Left lung (tissue), 10 donors: ENCODE results near the gene NCOA1. TPM values are rescaled to one million over a fixed set of nuclear protein-coding genes. Genes with fewer than 3 reads are reported as not detected.
"Not testable (repeated sequence)": the region's sequence is repeated elsewhere in the genome, so short reads cannot be mapped to it uniquely, and the experiment has no call there.

Experiments
- ATAC-seq: fragments of 200-7000 bp; cut with Tn5 transposase; one replicate; pipeline ENCODE4 v1.9.1; 2020; ENCODE audit warnings: moderate library complexity
- DNase-seq, 4 donors: peaks; one replicate each; pipeline ENCODE4 v3.0.0-alpha.2; 2013 to 2020
- H3K27ac ChIP-seq, 2 donors: fragments of 200-600 bp; sonication (generic) in 1 of 2; one replicate each; pipeline versions ENCODE4 v1.5.0 to v1.8.0; 2020 to 2021
- H3K27me3 ChIP-seq, 2 donors: fragments of 200-600 bp; sonication (generic) in 1 of 2; one replicate each; pipeline versions ENCODE4 v1.5.0 to v1.8.0; 2020 to 2021
- H3K36me3 ChIP-seq, 2 donors: fragments of 200-600 bp; sonication (generic) in 1 of 2; one replicate each; pipeline versions ENCODE4 v1.5.0 to v1.8.0; 2020 to 2021
- H3K4me1 ChIP-seq, 2 donors: fragments of 200-600 bp; one replicate each; pipeline ENCODE4 v1.8.0; 2021
- H3K4me3 ChIP-seq, 2 donors: fragments of 200-600 bp; sonication (generic) in 1 of 2; one replicate each; pipeline versions ENCODE4 v1.5.0 to v1.8.0; 2020 to 2021; ENCODE audit warnings: mild to moderate bottlenecking in 1 of 2
- H3K9me3 ChIP-seq, 2 donors: fragments of 200-600 bp; sonication (generic) in 1 of 2; one replicate each; pipeline versions ENCODE4 v1.5.0 to v1.8.0; 2020 to 2021
- CTCF ChIP-seq, 2 donors: fragments of 200-600 bp; sonication (generic) in 1 of 2; IDR thresholded peaks; one replicate each; pipeline versions ENCODE4 v1.5.0 to v1.8.0; 2021; ENCODE audit warnings: antibody characterized with exemption in 2 of 2
- intact Hi-C, 2 donors: fragments of 100-400 bp; cut with DNase I; formaldehyde crosslinking; loops; one replicate each; pipeline versions ENCODE4 v1.11.2 to v1.14.2; 2022
- polyA plus RNA-seq, 6 donors: library from polyadenylated mRNA; unstranded; fragments of 120-200 nt; gene quantifications; one replicate each; pipeline ENCODE4 v1.2.1, GENCODE V29; 2013; ENCODE audit not compliant: insufficient read length in 6 of 6
- total RNA-seq, 2 donors: library from RNA; stranded (reverse); fragmentation: NEBNext Ultra II Directional; extraction: Animal tissue kit (Norgen Biotek cat#: 25700); gene quantifications; one replicate each; pipeline ENCODE4 v1.2.1, GENCODE V29; 2021
- donor health status: DM: no; HTN: yes; CAD: no.
- donor health status: DM: no; HTN: no; CAD: no.

The NCOA1 gene
- total and polyA plus RNA-seq, 8 donors = 32.6 to 65.3 (median 59.7) TPM

- peaks cover 0 to under 1% of the 10 kb centered on the region in 2 donors for H3K4me1 ChIP-seq
- H3K27ac ChIP-seq = no peak overlapping the region
- ATAC-seq (peak; percentile 23), DNase-seq (no peak)
- H3K9me3 ChIP-seq = peaks cover 0 to 17% of the 10 kb centered on the region in 2 donors
- no peak overlapping the region for H3K4me3 ChIP-seq
- H3K27me3 ChIP-seq = no peaks in the 10 kb centered on the region
- TF ChIP-seq CTCF (IDR thresholded peaks at IDR 0.05) = no peak
- intact Hi-C loops = no loop called here
- H3K36me3 ChIP-seq = no peaks in the 10 kb centered on the region
Measured at GRCh38 chr2:24546669-24547068, 55.6 kb downstream of the NCOA1 start.

GRCh38 chr2:24548058-24548457 is 57.0 kb downstream of the NCOA1 start:
- TF ChIP-seq CTCF (IDR thresholded peaks at IDR 0.05) = no peak
- intact Hi-C loops = no loop called here
- DNase-seq (no peak), ATAC-seq (no peak)
- no peaks in the 10 kb centered on the region for H3K36me3 ChIP-seq
- peaks cover 0 to 14% of the 10 kb centered on the region in 2 donors for H3K9me3 ChIP-seq
- no peak overlapping the region for H3K4me3 ChIP-seq
- H3K27ac ChIP-seq = no peak overlapping the region
- H3K27me3 ChIP-seq = no peaks in the 10 kb centered on the region
- peaks cover 0 to 4% of the 10 kb centered on the region in 2 donors for H3K4me1 ChIP-seq

- DNase-seq, H3K27me3 ChIP-seq, ATAC-seq, H3K27ac ChIP-seq, intact Hi-C loops, H3K4me3 ChIP-seq, H3K4me1 ChIP-seq, H3K9me3 ChIP-seq, H3K36me3 ChIP-seq: not testable (repeated sequence)
Measured at GRCh38 chr2:24550301-24550700, 59.2 kb downstream of the NCOA1 start.

- Histone ChIP-seq H3K4me3 (no peak overlapping the region), H3K9me3 (peaks cover 0 to 8% of the 10 kb centered on the region in 2 donors), H3K27ac (no peak overlapping the region), H3K4me1 (peaks cover 0 to 4% of the 10 kb centered on the region in 2 donors), H3K27me3 (no peaks in the 10 kb centered on the region), H3K36me3 (peaks cover 0 to 9% of the 10 kb centered on the region in 2 donors)
- DNase-seq = peak in 2 of 4 donors; percentile 32 to 53
- no peak for ATAC-seq
- TF ChIP-seq CTCF (IDR thresholded peaks at IDR 0.05) = no peak
- intact Hi-C loops = no loop called here
Measured at GRCh38 chr2:24551016-24551415, 60.0 kb downstream of the NCOA1 start.

- no peaks in the 10 kb centered on the region for H3K27me3 ChIP-seq
- no peak overlapping the region for H3K27ac ChIP-seq
- TF ChIP-seq CTCF (IDR thresholded peaks at IDR 0.05) = no peak
- H3K9me3 ChIP-seq = peaks cover 0 to 8% of the 10 kb centered on the region in 2 donors
- no peak for DNase-seq
- H3K4me1 ChIP-seq = peaks cover 0 to 4% of the 10 kb centered on the region in 2 donors
- no peak for ATAC-seq
- no peak overlapping the region for H3K4me3 ChIP-seq
- H3K36me3 ChIP-seq = peaks cover 0 to 9% of the 10 kb centered on the region in 2 donors
- intact Hi-C loops = no loop called here
Measured at GRCh38 chr2:24552836-24553235, 61.8 kb downstream of the NCOA1 start.

GRCh38 chr2:24558781-24559472 is 67.9 kb downstream of the NCOA1 start:
- Histone ChIP-seq H3K36me3 (peaks cover 0 to 9% of the 10 kb centered on the region in 2 donors), H3K27me3 (no peaks in the 10 kb centered on the region), H3K9me3 (no peaks in the 10 kb centered on the region), H3K27ac (no peak overlapping the region), H3K4me3 (no peak overlapping the region), H3K4me1 (peaks cover 4 to 17% of the 10 kb centered on the region in 2 donors)
- no peak for TF ChIP-seq CTCF (IDR thresholded peaks at IDR 0.05)
- DNase-seq = no peak
- ATAC-seq = no peak
- intact Hi-C loops = no loop called here
